Inflammatory macrophage (primary cell): ENCODE results near the gene PRPF8.

ENCODE experiments used
- DNase-seq, 2 donors: peaks; one replicate each; pipeline ENCODE4 v3.0.0-alpha.2; 2020 to 2022
- total RNA-seq, 18 experiments: gene quantifications; one replicate each; lab custom pipeline; 2026; ENCODE audit warnings: mixed read lengths in 6 of 18, inconsistent platforms in 2 of 18; lab: John Stamatoyannopoulos, UW

The PRPF8 gene
- total RNA-seq = 147 to 548 (median 217) reads per million in 18 experiments

- peak; percentile 99 for DNase-seq
Measured at GRCh38 chr17:1684378-1685189, at the start of gene PRPF8. Gene PRPF8, minus strand, starts transcription at chr17:1684867. Its CDS starts 296 bp downstream, at chr17:1684571.

GRCh38 chr17:1733759-1734158 lies 49.1 kb upstream of the PRPF8 start:
- DNase-seq = no peak

GRCh38 chr17:1732833-1733321 lies 48.2 kb upstream of the PRPF8 start:
- no peak for DNase-seq

- DNase-seq = no peak
Measured at GRCh38 chr17:1732241-1732832, 47.7 kb upstream of the PRPF8 start.

GRCh38 chr17:1731194-1731506 lies 46.5 kb upstream of the PRPF8 start:
- DNase-seq = no peak

GRCh38 chr17:1730326-1731193 lies 45.9 kb upstream of the PRPF8 start:
- DNase-seq = no peak

DNA sequence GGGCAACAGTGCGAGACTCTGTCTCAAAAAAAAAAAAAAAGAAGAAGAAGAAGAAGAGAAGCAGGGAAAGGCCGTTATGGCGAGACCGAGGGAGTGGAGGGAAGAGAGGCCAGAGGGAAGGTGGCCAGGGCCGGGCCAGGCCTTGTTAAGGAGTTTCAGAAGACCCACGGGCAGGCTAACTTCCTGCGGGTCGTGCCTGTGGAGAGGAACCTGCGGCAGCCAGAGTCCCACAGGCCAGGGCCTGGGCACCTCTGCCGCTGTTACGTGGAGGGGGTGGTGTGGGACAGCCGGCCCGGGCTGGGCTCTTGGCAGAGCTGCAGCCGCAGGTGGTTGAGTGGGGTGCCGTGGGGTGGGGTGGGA lies 45.3 kb upstream of the PRPF8 start:
- DNase-seq = peak; percentile 13 to 32

DNA sequence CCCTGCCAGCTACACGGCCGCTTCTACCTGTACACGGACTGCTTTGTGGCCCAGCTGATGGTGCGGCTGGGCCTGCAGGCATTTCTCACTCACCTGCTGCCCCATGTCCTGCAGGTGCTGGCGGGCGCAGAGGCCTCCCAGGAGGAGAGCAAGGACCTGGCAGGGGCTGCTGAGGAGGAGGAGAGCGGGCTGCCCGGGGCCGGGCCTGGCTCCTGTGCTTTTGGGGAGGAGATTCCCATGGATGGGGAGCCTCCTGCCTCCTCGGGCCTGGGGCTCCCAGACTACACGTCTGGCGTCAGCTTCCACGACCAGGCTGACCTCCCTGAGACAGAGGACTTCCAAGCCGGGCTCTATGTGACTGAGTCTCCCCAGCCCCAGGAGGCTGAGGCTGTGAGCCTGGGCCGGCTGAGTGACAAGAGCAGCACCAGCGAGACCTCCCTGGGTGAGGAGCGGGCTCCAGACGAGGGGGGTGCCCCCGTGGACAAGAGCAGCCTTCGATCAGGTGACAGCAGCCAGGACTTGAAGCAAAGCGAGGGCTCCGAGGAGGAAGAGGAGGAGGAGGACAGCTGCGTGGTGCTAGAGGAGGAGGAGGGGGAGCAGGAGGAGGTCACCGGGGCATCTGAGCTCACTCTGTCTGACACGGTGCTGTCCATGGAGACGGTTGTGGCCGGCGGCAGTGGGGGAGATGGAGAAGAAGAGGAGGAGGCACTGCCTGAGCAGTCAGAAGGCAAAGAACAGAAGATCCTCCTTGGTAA lies 43.4 kb upstream of the PRPF8 start:
- no peak for DNase-seq

GRCh38 chr17:1727258-1727789 lies 42.7 kb upstream of the PRPF8 start:
- DNase-seq = no peak

DNA sequence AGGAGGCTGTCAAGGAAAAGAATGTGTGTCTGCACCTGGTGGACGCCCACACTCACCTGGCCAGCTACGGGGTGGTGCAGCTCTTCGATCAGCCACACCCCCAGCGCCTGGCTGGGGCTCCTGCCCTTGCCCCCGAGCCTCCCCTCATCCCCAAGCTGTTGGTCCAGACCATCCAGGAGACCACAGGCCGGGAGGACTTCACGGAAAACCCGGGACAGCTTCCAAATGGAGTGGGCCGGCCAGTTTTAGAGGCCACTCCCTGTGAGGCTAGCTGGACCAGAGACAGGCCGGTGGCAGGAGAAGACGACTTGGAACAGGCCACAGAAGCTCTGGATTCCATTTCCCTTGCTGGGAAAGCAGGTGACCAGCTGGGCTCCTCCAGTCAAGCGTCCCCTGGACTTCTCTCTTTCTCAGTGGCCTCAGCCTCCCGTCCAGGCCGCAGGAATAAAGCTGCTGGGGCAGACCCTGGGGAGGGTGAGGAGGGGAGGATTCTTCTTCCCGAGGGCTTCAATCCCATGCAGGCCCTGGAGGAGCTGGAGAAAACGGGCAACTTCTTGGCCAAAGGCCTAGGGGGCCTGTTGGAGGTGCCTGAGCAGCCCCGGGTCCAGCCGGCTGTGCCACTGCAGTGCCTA lies 42.1 kb upstream of the PRPF8 start:
- DNase-seq = no peak

DNA sequence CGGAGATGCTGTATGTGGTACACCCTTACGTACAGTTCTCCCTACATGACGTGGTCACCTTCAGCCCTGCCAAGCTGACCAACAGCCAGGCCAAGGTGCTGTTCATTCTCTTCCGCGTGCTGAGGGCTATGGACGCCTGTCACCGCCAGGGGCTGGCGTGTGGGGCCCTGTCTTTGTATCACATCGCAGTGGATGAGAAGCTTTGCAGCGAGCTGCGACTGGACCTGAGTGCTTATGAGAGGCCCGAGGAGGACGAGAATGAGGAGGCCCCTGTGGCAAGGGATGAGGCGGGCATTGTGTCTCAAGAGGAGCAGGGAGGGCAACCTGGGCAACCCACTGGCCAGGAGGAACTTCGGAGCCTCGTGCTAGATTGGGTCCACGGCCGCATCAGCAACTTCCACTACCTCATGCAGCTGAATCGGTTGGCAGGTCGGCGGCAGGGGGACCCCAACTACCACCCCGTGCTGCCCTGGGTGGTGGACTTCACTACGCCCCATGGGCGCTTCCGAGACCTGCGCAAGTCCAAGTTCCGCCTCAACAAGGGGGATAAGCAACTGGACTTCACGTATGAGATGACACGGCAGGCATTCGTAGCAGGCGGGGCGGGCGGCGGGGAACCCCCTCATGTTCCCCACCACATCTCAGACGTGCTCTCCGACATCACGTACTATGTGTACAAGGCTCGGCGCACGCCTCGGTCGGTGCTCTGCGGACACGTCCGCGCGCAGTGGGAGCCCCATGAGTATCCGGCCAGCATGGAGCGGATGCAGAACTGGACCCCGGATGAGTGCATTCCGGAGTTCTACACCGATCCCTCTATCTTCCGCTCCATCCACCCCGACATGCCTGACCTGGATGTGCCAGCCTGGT lies 41.2 kb upstream of the PRPF8 start:
- no peak for DNase-seq

DNA sequence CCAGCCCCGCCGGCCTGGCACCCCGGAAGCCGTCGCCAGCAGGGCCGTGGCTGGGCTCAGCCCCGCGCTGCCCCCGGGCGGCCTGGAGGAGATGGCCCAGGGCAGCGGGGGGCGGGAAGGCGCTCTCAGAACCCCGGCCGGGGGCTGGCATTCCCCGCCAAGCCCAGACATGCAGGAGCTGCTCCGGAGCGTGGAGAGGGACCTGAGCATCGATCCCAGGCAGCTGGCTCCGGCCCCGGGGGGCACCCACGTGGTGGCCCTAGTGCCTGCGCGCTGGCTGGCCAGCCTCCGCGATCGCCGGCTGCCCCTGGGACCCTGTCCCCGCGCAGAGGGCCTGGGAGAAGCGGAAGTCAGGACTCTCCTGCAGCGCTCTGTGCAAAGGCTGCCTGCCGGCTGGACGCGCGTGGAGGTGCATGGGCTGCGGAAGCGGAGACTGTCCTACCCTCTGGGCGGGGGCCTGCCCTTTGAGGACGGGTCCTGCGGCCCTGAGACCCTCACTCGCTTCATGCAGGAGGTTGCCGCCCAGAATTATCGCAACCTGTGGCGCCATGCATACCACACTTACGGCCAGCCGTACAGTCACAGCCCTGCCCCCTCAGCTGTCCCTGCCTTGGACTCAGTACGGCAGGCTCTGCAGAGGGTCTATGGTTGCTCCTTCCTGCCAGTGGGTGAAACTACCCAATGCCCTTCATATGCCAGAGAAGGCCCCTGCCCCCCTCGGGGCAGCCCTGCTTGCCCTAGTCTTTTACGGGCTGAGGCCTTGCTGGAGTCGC lies 40.4 kb upstream of the PRPF8 start:
- DNase-seq = peak; percentile 58 to 80

DNA sequence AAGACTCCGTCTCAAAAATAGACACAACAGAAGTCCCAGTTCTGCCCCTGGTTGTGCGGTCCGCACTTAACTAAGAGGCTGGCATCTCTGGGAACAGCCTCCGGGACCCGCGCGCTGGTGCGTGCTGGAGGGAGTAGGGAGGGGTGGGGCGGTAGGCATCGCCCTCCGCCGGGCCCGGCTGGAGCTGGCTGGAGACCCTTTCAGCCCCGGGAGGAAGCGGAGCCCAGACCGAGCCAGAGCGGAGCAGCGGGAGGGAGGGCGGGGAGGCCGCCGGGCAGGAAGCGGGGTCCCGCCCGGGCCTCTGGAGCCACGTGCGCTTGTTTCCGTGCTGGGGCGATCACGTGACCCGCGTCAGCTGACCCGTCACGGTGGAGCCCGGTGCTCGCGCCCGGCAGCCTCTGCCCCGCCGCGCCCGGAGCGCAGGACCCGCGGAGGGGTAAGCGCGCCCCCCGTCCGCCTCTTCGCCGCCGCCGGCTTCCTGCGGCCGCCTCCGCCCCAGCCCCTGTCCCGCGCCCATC lies 39.7 kb upstream of the PRPF8 start, which contains the start of gene WDR81:
WDR81 (plus strand) TSS at position 354 of the 518 bp plus-strand sequence. CDS start 256 bp downstream, outside the sequence.
- DNase-seq = peak; percentile 79 to 91

DNA sequence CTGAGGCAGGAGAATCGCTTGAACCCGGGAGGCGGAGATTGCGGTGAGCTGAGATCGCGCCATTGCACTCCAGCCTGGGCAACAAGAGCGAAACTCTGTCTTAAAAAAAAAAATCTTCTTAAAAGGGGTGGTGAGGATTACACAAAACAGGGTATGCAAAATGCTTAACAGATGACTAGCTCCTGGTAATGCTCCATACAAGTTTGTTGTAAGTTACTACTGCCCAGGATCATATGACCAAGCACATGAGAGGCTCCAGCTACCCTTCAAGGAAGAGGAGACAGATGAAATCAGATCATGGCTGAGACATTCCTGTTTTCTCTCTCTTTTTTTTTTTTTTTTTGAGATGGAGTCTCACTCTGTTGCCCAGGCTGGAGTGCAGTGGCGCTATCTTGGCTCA lies 37.4 kb upstream of the PRPF8 start:
- peak; percentile 52 to 72 for DNase-seq

- DNase-seq = peak; percentile 62 to 72
Measured at GRCh38 chr17:1720856-1721386, 36.3 kb upstream of the PRPF8 start.

DNA sequence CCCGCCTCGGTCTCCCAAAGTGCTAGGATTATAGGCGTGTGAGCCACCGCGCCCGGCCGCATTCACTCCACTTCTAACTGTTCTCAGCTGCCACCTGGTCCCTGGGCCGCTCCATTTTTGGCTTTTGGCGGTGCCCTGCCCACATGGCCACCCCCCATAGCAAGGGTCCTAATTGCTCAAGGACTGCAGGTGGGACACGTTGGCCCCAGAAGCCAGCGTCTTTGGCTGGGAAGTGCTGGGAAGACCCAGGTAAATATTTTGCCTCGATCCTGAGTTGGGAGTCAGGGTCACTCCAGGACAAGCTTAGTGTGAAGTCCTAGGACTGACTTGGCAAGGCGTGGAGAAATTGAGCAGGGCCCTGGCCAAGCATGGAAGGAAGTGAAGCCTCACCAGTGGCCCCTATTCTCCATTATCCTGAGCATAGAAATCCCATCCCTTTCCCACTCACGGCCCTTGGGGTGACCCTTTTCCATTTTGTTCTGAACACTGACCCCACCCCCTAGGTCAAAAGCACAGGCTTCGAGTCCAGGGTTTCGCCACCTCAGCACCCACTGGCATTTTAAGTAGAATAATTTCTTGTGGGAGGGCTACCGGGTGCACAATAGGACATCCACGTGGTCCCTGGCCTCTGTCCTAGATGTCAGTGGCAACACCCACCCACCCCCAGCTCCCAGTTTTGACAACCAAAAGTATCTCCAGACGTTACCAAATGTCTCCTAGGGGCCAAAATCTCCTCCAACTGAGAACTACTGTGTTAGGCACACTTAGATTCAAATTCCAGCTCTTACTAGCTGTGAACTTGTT lies 33.9 kb upstream of the PRPF8 start:
- peak; percentile 23 to 48 for DNase-seq

- peak; percentile 99 for DNase-seq
Measured at GRCh38 chr17:1716912-1717695, 32.4 kb upstream of the PRPF8 start.
